BE2C (cell line): ENCODE measurements around the gene JMJD6.
A peak's percentile ranks its signal among the peaks of the same experiment; 100 is the strongest.

Experiments used
- DNase-seq: peaks from one replicate; pipeline ENCODE4 v3.0.0-alpha.2; 2020
- H3K27me3 ChIP-seq: fragments of 250-450 bp; sonication (Bioruptor Pico); 2 replicates; pipeline ENCODE4 v1.5.1; 2020; ENCODE audit warnings: mild to moderate bottlenecking
- H3K36me3 ChIP-seq: fragments of 250-450 bp; sonication (Bioruptor Pico); 2 replicates; pipeline ENCODE4 v1.5.1; 2020; ENCODE audit warnings: mild to moderate bottlenecking
- H3K4me1 ChIP-seq: fragments of 250-450 bp; sonication (Bioruptor Pico); 2 replicates; pipeline ENCODE4 v1.5.1; 2020
- H3K4me3 ChIP-seq: 2 replicates; pipeline ENCODE4 v1.5.1; 2011; ENCODE audit warnings: low read depth, low read length
- H3K9me3 ChIP-seq: fragments of 250-450 bp; sonication (Bioruptor Pico); 2 replicates; pipeline ENCODE4 v1.5.1; 2020
- CTCF ChIP-seq: IDR thresholded peaks from 2 replicates; pipeline ENCODE4 v1.5.1; 2012; ENCODE audit warnings: mild to moderate bottlenecking, low read depth, low read length

The JMJD6 gene

GRCh38 chr17:76737676-76738467, 11.5 kb upstream of the JMJD6 start, which contains the start of gene MFSD11:
MFSD11 (plus strand) TSS chr17:76738119; CDS start chr17:76738353, 234 bp downstream.
- DNase-seq: peak; percentile 97
- Histone ChIP-seq H3K36me3 (peaks cover 42% of the 10 kb centered on the region), H3K9me3 (no peaks in the 10 kb centered on the region), H3K4me1 (peaks cover 5% of the 10 kb centered on the region; the same call in 1 of the 2 replicates), H3K27me3 (no peaks in the 10 kb centered on the region), H3K4me3 (peak within 1 kb of the TSS; percentile 94)
- no peak for TF ChIP-seq CTCF

GRCh38 chr17:76737082-76737675, 10.8 kb upstream of the JMJD6 start, which contains the start of gene SRSF2:
SRSF2 (minus strand) TSS chr17:76737331; CDS start chr17:76737160, 171 bp downstream.
- Histone ChIP-seq H3K4me3 (peak within 1 kb of the TSS; percentile 94), H3K9me3 (no peaks in the 10 kb centered on the region), H3K36me3 (peaks cover 49% of the 10 kb centered on the region), H3K4me1 (peaks cover 5% of the 10 kb centered on the region; the same call in 1 of the 2 replicates), H3K27me3 (no peaks in the 10 kb centered on the region)
- peak; percentile 98 for DNase-seq
- TF ChIP-seq CTCF: no peak

- Histone ChIP-seq H3K4me1 (peaks cover 5% of the 10 kb centered on the region; the same call in 1 of the 2 replicates), H3K27me3 (no peaks in the 10 kb centered on the region), H3K36me3 (peaks cover 55% of the 10 kb centered on the region), H3K4me3 (peak overlapping the region; percentile 94), H3K9me3 (no peaks in the 10 kb centered on the region)
- peak; percentile 73 for DNase-seq
- TF ChIP-seq CTCF: peak; percentile 9
These were observed 10.1 kb upstream of the JMJD6 start for GRCh38 chr17:76736349-76737081.

- Histone ChIP-seq H3K4me3 (peak overlapping the region; percentile 94), H3K27me3 (no peaks in the 10 kb centered on the region), H3K4me1 (peaks cover 5% of the 10 kb centered on the region; the same call in 1 of the 2 replicates), H3K36me3 (peaks cover 61% of the 10 kb centered on the region), H3K9me3 (no peaks in the 10 kb centered on the region)
- no peak; the same call in 1 of the 2 replicates for TF ChIP-seq CTCF
- no peak for DNase-seq
These were observed 9.4 kb upstream of the JMJD6 start for GRCh38 chr17:76735586-76736348.

GRCh38 chr17:76735006-76735405, 8.6 kb upstream of the JMJD6 start:
- TF ChIP-seq CTCF: no peak
- peak overlapping the region; percentile 94 for H3K4me3 ChIP-seq
- H3K9me3 ChIP-seq: no peaks in the 10 kb centered on the region
- DNase-seq: no peak
- H3K27me3 ChIP-seq: no peaks in the 10 kb centered on the region
- peaks cover 5% of the 10 kb centered on the region; the same call in 1 of the 2 replicates for H3K4me1 ChIP-seq
- H3K36me3 ChIP-seq: peaks cover 66% of the 10 kb centered on the region
